C4-2B (cell line): ENCODE measurements around the gene B2M.

Experiments
- H3K27ac ChIP-seq: fragments of 450-650 bp; 2 replicates; pipeline ENCODE4 v1.5.1; 2017
- CTCF ChIP-seq: fragments of 450-650 bp; conservative IDR thresholded peaks from 2 replicates; pipeline ENCODE4 v1.5.1; 2017; ENCODE audit warnings: mild to moderate bottlenecking
- ZFX ChIP-seq: fragments of 450-650 bp; IDR thresholded peaks from 2 replicates; pipeline ENCODE4 v1.6.1; 2017

B2M gene

GRCh38 chr15:44763848-44764247 is 52.5 kb downstream of the B2M start:
- TF ChIP-seq ZFX (no peak), CTCF (no peak)
- H3K27ac ChIP-seq = no peak overlapping the region

GRCh38 chr15:44765036-44765435 is 53.7 kb downstream of the B2M start:
- no peak overlapping the region for H3K27ac ChIP-seq
- TF ChIP-seq CTCF (no peak), ZFX (no peak)
